HL-60/S4 treated with phorbol 12-myristate 13-acetate at 8.2 ng/mL for 4 days and 3 days (cell line): ENCODE results near the gene ANKRD31.
"Not testable (repeated sequence)": the region's sequence is repeated elsewhere in the genome, so short reads cannot be mapped to it uniquely, and the experiment has no call there.

Experiments
- in situ Hi-C: fragments of 300-500 bp; cut with MboI; formaldehyde crosslinking; loops from 2 replicates; pipeline ENCODE4 v1.15.0; 2022; ENCODE audit warnings: low sequenced_read_pairs

The ANKRD31 gene

DNA sequence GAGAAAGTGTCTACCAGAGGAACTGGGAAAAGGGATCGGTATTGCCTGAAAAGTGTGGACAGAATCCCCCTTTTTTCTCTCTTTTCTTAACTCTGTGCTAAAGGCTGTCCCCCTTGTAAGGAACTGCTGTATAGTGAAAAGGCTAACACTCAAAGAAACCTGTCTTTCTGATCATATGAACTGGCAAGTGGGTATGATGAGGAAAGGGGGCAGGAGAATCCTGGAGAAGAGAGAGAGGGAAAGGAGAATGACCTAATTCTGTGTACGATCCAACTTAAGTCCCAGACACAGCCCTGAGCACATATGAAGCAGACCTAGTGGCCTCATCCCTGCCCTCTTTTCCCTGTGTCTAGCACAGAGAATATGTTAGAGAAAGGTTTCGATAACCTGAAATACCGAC is 967 bp downstream of the ANKRD31 start:
- in situ Hi-C loops: no loop called here

DNA sequence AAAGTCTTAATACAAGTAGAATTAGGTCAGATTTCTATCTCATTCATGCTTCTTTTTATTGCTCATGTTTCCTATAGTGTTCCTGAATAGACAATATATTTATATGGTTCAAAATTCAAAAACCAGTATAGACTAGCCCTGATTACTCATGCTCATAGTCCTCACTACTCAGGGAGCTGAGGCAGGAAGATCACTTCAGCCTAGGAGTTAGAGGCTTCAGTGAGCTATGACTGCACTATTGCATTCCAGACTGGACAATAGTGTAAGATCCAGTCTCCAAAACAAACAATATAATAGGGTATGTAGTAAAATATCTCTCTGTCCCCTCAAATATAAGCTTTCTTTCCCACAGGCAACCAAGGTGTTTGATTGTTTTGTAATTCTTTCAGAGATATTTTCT is 2.4 kb downstream of the ANKRD31 start:
- in situ Hi-C loops: no loop called here

DNA sequence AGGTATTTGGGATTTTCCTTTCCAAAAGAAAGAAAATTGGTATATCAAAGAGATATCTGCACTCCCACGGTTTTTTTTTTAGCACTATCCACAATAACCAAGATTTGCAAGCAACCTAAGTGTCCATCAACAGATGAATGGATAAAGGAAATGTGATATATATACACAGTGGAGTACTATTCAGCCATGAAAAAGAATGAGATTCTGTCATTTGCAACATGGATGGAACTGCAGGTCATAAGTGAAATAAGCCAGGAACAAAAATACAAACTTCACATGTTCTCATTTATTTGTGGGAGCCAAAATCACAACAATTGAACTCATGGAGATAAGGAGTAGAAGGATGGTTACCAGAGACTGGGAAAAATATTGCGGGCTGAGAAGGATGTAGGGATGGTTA is 9.8 kb downstream of the ANKRD31 start:
- in situ Hi-C loops: no loop called here

DNA sequence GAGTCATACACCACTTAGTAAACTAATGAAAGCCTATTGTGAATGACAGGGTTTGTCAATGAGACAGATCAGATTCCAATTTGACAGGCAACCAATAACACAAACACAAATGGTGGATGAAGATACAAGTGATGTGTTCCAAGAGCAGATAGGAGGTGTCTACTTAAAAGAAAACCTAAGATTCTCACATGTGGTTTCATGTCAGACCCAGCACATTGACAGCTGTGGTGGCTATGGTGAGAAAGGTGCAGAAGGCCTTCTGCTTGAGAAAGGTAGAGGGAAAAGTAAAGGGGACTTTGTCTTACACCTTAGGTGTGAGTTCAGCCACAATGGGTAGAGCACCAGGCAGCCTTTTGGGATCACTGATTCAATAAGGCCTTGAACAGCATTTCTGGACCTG is 11.2 kb downstream of the ANKRD31 start:
- in situ Hi-C loops: no loop called here

DNA sequence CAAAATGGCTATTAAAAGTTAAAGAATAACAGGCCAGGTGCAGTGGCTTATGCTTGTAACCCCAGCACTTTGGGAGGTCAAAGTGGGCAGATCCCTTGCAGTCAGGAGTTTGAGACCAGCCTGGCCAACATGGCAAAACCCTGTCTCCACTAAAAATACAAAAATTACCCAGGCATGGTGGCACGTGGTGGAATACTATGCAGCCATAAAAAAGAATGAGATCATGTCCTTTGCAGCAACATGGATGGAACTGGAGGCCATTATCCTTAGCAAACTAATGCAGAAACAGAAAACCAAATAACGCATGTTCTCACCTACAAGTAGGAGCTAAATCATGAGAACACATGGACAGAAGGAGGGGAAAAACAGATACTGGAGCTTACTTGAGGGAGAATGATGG is 15.9 kb downstream of the ANKRD31 start:
- in situ Hi-C loops: not testable (repeated sequence)

DNA sequence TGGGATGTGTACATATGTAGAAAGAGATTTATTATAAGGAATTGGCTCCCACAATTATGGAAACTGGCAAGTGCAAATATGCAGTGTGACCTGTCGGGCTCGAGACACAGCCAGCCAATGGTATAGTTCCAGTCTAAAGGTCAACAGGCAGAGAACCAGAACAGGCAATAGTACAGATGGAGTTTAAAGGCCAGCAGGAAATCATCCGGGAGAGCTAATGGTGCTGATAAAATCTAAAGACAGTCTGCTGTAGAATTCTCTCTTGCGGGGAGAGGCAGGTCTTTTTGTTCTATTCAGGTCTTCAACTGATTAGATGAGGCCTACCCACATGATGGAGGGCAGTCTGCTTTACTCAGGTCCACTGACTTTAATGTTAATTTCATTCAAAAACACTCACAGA is 21.8 kb downstream of the ANKRD31 start:
- in situ Hi-C loops: no loop called here

DNA sequence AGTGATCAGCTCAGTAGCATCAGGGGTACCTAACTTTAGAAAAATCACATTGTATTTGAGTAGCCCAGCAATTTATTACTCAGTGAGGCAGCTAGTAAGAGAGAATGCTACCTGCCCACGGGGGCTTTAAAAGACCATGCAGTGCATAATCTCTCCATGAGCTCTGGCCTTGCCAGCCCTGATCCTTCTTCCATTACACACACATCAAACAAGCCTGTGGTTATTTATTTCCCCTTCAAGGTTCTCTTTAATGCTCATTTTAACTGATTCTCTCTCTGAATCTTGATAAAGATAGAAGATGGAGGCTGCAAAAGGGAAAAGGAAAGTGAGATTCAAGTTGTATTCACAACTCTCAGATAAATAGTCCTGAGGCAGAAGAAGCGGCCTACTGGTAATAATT is 22.3 kb downstream of the ANKRD31 start:
- in situ Hi-C loops: no loop called here

DNA sequence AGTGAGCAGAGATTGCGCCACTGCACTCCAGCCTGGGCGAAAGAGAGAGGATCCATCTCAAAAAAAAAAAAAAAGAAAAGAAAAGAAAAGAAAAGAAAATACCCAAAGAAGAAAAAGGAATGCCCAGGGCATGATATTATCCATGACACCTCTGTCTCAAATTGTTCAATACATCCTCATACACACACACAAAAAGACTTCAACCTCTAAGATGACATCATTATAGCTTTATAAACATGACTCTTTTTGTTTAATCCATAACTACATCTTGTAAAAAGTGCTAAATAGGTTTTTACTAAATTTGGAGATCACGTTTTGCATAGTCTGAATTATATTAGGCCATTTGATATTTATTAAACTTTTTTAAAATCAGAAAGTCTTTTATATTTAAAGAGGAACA is 33.1 kb downstream of the ANKRD31 start:
- in situ Hi-C loops: no loop called here

DNA sequence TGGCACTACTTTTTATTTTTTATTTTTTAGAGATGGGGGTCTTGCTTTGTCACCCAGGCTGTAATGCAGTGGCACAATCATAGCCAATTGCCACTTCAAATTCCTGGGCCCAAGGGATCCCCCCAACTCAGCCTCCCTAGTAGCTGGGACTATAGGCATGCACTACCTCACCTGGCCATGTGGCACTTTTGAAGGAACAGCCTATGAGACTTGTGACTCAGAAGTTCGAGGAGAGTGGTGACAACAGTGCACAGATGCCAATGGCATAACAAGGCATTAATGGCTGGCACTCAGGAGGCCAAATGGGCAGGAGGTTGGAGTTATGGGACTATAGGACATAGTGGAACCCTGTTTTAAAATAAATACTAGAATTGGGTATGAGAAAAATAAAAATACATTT is 33.7 kb downstream of the ANKRD31 start:
- in situ Hi-C loops: no loop called here

DNA sequence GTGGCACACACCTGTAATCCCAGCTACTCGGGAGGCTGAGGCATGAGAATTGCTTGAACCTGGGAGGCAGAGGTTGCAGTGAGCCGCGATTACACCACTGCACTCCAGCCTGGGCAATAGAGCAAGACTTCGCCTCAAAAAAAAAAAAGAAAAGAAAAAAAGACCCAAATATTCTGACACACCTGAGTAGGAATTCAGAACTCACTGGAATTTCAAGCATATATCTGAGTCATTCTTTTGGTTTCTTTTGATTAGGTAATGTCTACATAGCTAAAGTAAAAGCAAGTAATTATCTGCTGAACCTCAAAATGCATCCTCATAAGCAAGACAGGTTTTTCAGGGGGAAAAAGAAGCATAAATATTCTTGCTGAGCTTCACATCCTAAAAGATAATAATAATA is 35.9 kb downstream of the ANKRD31 start:
- in situ Hi-C loops: no loop called here

DNA sequence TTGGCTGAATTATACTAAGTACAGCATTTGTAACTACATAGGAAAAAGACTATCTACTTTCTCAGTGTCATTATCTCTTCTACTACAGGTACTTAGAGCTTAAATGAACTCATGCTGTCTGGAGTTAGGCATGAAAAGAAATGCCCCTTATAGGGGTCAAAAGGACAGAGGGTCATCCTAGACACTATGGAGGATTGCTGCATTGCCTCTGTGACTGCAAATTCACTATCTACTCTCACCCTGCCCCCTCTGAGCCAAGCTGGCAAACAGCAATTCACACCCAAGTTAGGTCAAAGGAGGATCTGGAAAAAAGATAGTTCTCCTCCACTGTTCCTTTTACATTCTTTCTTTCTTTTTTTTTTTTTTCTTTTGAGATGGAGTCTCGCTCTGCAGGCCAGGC is 36.7 kb downstream of the ANKRD31 start:
- in situ Hi-C loops: no loop called here

DNA sequence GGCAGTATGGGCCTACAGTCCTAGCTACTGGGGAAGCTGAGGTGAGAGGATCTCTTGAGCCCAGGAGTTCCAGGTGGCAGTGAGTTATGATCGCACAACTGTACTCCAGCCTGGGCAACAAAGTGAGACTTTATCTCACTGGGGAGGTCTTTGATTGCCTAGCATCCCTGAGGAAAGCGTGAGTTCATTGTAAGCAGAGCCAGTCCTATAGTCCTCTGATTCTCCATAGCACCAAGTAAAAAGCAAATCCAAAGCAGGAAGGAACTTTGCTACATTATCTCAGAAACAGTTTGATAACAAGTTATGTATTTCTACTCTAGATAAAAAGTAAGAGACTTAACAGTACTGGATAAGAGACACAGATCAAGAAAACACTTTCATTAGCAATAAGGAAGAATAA is 37.6 kb downstream of the ANKRD31 start:
- in situ Hi-C loops: no loop called here

DNA sequence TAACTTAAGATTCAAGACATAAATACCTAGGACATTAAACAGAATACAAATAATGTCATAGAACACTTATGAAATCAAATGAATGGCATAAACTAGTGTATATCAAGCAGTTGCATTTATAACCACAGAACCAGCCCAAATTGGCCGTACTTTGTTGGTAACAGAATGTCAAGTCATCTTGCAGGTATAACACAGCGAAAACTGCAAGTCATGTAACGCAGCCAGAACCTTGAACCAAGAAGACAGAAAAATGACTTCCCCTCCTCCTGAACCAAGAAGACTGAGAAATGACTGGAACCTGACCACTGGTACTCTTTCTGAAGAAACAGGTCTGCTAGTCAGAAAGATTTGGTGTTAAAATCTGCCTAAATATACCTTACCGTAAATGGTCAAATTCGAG is 38.9 kb downstream of the ANKRD31 start:
- in situ Hi-C loops: no loop called here

DNA sequence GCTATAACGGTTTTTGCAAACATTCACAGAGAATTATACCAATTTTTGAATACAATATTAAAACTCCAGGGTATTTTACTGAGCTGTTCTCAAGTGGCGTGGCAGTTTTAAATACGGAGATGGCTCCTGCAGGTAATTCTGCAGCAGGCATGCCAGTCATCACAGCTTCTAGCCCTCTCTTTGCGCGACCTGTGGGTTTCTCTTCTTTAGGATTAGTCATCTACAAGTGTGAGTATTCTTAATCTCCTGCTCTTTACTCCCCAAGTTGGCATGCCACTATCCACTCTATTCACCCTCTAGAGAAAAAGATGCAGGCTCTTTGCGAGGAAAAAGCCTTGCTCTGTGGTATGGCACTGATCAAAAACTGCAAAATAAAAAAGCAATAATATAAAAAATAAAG is 43.9 kb downstream of the ANKRD31 start:
- in situ Hi-C loops: no loop called here

DNA sequence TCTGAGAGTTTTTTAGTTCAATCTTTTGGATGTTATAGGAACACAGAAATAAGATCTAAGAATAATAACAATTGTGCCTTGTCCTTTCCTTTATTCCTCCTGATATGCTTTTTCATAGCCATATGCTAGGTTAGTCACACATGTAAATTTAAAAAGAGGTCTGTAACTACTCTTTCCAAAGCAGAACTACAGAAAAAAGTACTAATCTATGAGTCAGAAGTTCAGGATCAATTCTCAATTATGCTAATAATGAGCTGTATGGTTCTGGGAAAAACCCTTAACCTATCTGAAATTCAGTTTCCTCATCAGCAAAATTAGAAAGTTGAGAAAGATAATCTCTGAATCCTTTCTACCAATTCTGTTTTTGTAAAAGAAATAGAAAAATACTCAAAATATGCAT is 44.4 kb downstream of the ANKRD31 start:
- in situ Hi-C loops: no loop called here

DNA sequence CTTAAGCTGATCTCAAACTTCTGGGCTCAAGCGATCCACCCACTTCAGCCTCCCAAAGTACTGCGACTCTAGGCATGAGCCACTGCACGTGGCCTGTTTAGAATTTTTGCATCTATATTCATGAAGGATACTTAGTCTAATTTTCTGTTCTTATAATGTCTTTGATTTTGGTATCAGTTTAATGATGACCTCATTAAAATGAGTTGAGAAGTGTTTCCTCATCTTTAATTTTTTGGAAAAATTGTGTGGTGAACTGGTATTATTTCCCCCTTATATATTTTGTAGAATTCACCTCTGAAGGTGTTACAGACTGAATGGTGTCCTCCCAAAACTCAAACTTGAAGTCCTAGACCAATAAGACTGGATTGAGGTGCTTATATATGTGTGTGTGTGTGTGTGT is 46.5 kb downstream of the ANKRD31 start:
- in situ Hi-C loops: no loop called here

DNA sequence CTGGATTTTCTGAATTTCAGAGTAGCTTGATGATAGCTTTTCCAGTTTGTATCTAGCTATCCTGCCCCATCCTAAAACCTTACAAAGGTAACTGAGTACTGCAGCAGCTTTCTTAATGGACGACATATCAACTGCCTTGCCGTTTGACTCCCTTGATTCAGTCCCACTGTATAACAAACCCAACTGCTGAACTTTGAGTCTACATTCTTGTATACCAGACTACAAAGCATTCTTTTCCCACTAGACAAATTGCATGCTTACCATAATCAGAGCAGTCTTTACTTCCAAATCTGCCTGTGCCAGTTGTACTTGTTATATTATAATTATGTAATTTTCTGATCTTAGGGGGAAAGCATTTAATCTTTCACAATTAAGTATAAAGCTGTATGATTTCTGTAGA is 47.3 kb downstream of the ANKRD31 start:
- in situ Hi-C loops: no loop called here

DNA sequence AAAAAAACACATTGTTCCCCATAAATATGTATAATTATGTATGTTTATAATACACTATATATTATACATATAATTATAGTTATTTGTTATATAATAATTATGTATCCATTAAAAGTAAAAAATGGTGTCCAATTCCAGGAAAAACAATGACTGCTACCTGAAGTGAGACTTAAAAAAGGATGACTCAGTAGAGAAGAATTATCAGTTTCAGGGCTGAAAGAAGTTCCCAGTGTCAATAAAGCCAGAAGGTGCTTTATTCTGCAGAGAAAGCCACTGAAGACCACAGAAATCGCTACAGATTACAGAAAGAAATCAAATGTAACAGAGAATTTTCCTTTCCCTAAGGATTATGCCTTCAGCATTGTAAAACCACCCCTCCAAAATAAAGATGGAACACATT is 50.9 kb downstream of the ANKRD31 start:
- in situ Hi-C loops: no loop called here

DNA sequence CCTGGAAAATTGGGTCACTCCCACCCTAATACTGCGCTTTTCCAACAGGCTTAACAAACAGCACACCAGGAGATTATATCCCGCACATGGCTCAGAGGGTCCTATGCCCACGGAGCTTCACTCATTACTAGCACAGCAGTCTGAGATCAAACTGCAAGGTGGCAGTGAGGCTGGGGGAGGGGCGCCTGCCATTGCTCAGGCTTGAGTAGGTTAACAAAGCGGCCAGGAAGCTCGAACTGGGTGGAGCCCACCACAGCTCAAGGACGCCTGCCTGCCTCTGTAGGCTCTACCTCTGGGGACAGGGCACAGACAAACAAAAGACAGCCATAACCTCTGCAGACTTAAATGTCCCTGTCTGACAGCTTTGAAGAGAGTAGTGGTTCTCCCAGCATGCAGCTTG is 60.7 kb downstream of the ANKRD31 start:
- in situ Hi-C loops: not testable (repeated sequence)

DNA sequence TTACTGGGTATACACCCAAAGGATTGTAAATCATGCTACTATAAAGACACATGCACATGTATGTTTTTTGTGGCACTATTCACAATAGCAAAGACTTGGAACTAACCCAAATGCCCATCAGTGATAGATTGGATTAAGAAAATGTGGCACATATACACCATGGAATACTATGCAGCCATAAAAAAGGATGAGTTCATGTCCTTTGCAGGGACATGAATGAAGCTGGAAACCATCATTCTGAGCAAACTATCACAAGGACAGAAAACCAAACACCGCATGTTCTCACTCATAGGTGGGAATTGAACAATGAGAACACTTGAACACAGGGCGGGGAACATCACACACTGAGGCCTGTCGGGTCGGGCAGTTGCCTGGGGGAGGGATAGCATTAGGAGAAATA is 61.8 kb downstream of the ANKRD31 start:
- in situ Hi-C loops: not testable (repeated sequence)

DNA sequence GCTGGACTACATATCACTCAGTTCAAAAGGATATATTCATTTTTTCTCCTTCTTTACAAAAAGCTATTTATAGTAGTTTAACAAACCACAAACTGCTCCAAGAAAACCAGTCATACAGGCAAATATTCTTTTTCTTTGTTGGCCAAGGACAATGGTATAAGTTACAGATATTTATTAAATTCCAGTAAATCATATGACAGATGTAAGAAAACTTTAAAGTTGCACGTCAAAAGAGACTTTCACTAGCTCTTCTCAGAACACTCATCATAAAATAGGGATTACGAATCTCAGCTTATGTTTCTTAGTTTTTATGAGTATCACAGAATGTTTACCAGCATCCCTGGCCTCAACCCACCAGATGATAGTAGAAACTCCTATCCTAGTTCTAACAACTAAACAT is 67.2 kb downstream of the ANKRD31 start:
- in situ Hi-C loops: no loop called here

DNA sequence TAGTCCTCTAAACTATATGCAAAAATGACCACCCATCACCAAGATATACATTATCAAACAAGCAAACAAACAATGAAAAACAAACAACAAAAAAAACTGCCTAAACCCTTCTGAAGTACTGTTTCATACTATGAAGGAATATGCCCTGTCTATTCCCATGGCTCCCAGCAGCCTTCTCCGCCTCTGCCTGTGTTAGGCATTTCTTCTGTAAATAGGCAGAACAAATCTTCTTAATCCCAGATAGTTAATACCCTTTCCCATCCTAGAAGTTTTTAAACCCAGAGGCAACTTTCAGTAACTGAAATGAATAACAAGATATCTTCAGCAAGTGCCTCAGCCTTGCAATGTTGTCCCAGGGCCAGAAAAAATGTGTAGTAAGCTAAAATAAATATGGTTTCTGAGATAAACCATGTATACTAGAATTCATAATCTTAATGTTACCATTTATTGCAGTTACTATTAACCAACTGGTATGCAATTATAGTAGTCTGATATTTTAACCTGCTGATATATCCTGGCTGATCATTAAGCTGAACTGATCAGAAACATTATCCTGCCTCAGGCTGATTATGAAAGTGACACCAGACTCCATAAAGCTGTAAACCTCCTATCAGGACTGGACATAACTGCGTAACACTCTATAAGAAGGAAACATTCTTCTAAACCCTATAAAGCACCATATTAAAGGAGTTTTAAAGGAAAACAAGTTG is 68.5 kb downstream of the ANKRD31 start:
- in situ Hi-C loops: no loop called here

DNA sequence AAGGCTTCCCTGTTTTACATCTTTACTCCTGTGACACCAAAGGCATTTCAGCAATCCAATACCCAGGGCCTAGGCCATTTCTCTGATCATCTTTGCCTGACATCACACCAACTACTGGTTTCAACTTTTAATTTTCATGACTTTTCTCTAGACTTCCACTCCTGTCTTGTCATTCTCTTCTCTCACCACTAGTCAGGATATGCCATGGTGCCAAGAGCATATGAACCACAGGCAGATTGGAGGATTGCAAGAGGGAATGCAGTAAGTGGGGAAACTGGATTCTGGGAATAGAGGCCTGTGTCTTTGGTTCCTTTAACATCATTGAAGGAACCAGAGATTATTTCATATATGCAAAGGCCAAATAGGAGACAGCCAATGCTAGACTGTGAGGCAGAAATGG is 69.3 kb downstream of the ANKRD31 start:
- in situ Hi-C loops: no loop called here
